Lung (tissue), 12 donors: ENCODE measurements around the gene KIAA1671. TPM values are rescaled to one million over a fixed set of nuclear protein-coding genes. Genes with fewer than 3 reads are reported as not detected.

Source experiments
- ATAC-seq: fragments of 200-7000 bp; cut with Tn5 transposase; one replicate; pipeline ENCODE4 v1.9.1; 2020; ENCODE audit warnings: moderate number of reproducible peaks; ENCODE audit not compliant: insufficient read depth, low FRiP score
- DNase-seq, 3 donors: peaks; one replicate each; pipeline ENCODE4 v3.0.0-alpha.2; 2013 to 2017
- H3K27ac ChIP-seq, 2 donors: one replicate each; pipeline ENCODE4 v1.5.1; 2013; ENCODE audit warnings: mild to moderate bottlenecking in 2 of 2, moderate library complexity in 2 of 2, control low read depth in 1 of 2, inconsistent platforms in 1 of 2, low read depth in 1 of 2, low read length in 1 of 2
- H3K27me3 ChIP-seq, 3 donors: one replicate each; pipeline ENCODE4 v1.5.1; 2013; ENCODE audit warnings: low read length in 2 of 3; ENCODE audit not compliant: control insufficient read depth in 3 of 3, insufficient read depth in 3 of 3
- H3K36me3 ChIP-seq, 4 donors: one replicate each; pipeline ENCODE4 v1.5.1; 2013; ENCODE audit warnings: low read length in 4 of 4, mild to moderate bottlenecking in 1 of 4, moderate library complexity in 1 of 4; ENCODE audit not compliant: control insufficient read depth in 4 of 4, insufficient read depth in 4 of 4
- H3K4me1 ChIP-seq, 5 donors: one replicate each; pipeline ENCODE4 v1.5.1; 2013; ENCODE audit warnings: low read length in 5 of 5, mild to moderate bottlenecking in 2 of 5, moderate library complexity in 1 of 5; ENCODE audit not compliant: control insufficient read depth in 5 of 5, insufficient read depth in 5 of 5
- H3K4me3 ChIP-seq: one replicate; pipeline ENCODE4 v1.5.1; 2013; ENCODE audit warnings: mild to moderate bottlenecking, control low read depth, moderate library complexity
- H3K9ac ChIP-seq, 2 donors: one replicate each; pipeline ENCODE4 v1.5.1; 2013; ENCODE audit warnings: low read length in 2 of 2, control low read depth in 1 of 2; ENCODE audit not compliant: insufficient read depth in 1 of 2
- H3K9me3 ChIP-seq, 4 donors: one replicate each; pipeline ENCODE4 v1.5.1; 2013; ENCODE audit warnings: low read length in 3 of 4, mild to moderate bottlenecking in 1 of 4, moderate library complexity in 1 of 4; ENCODE audit not compliant: control insufficient read depth in 4 of 4, insufficient read depth in 3 of 4
- CTCF ChIP-seq: IDR thresholded peaks from 2 replicates; pipeline ENCODE4 v1.5.1; 2012; ENCODE audit warnings: mild to moderate bottlenecking; ENCODE audit errors: control extremely low read depth, extremely low read depth
- WGBS, 2 donors: extraction: QIAGEN DNeasy Blood & Tissue Kit; methylation state at CpG; one replicate each; pipeline ENCODE4 v1.1.7; 2013; 5-methylcytosine and 5-hydroxymethylcytosine counted together
- polyA plus RNA-seq, 2 donors: library from polyadenylated mRNA; stranded (reverse); fragments of 200-250 nt; gene quantifications; one replicate each; pipeline ENCODE4 v1.2.1, GENCODE V29; 2013
- total RNA-seq, 2 donors: library from RNA; depleted of rRNA in 1 of 2; stranded (reverse); fragments of >200 nt in 1 of 2; gene quantifications; one replicate each; pipeline ENCODE4 v1.2.1, GENCODE V29; 2014 to 2021
- donor health status: control.
- donor health status: control.
- donor health status: Bipolar disorder and iron deficiency.
- donor health status: healthy.
- donor health status: DM: yes; HTN: yes; CAD: no.

KIAA1671 gene
- total and polyA plus RNA-seq, 4 donors, result 7.6 to 44.6 (median 24.0) TPM

GRCh38 chr22:25067851-25068421 is 115.4 kb downstream of the KIAA1671 start:
- ATAC-seq, result no peak
- Histone ChIP-seq H3K9me3 (no peaks in the 10 kb centered on the region), H3K4me1 (peaks cover 0 to 16% (median 9%) of the 10 kb centered on the region in 5 donors), H3K9ac (no peak overlapping the region), H3K36me3 (peaks cover 0 to 1% (median 0%) of the 10 kb centered on the region in 4 donors), H3K4me3 (no peak overlapping the region), H3K27me3 (peaks cover 0 to 3% (median 2%) of the 10 kb centered on the region in 3 donors), H3K27ac (peak overlapping the region in 1 of 2 donors; percentile 13)
- 77 to 84% methylated on average over 18 of the region's 18 CpGs for WGBS, 2 donors
- no peak for TF ChIP-seq CTCF
- DNase-seq, result no peak

- Histone ChIP-seq H3K27me3 (peaks cover 0 to 3% (median 2%) of the 10 kb centered on the region in 3 donors), H3K9me3 (no peaks in the 10 kb centered on the region), H3K4me1 (peaks cover 0 to 16% (median 9%) of the 10 kb centered on the region in 5 donors), H3K36me3 (peaks cover 0 to 1% (median 0%) of the 10 kb centered on the region in 4 donors), H3K4me3 (no peak overlapping the region), H3K27ac (no peak overlapping the region), H3K9ac (no peak overlapping the region)
- DNase-seq (no peak), ATAC-seq (no peak)
- WGBS, 2 donors, result 92 to 95% methylated on average over 9 of the region's 9 CpGs
- no peak for TF ChIP-seq CTCF
Measured at GRCh38 chr22:25068707-25069106, 116.2 kb downstream of the KIAA1671 start.

GRCh38 chr22:25069426-25069757 is 116.9 kb downstream of the KIAA1671 start:
- H3K27me3 ChIP-seq, result peaks cover 0 to 3% (median 2%) of the 10 kb centered on the region in 3 donors
- peaks cover 0 to 1% (median 0%) of the 10 kb centered on the region in 4 donors for H3K36me3 ChIP-seq
- no peak overlapping the region for H3K27ac ChIP-seq
- no peak overlapping the region for H3K9ac ChIP-seq
- H3K9me3 ChIP-seq, result no peaks in the 10 kb centered on the region
- peaks cover 0 to 16% (median 9%) of the 10 kb centered on the region in 5 donors for H3K4me1 ChIP-seq
- H3K4me3 ChIP-seq, result no peak overlapping the region
- ATAC-seq (no peak), DNase-seq (no peak)
- WGBS, 2 donors, result 80 to 87% methylated on average over 5 of the region's 5 CpGs
- TF ChIP-seq CTCF, result no peak
